ENCODE results near the gene TMEM132A. TPM values are rescaled to one million over a fixed set of nuclear protein-coding genes. Genes with fewer than 3 reads are reported as not detected.

TMEM132A gene
- polyA plus RNA-seq (ENCODE audit: insufficient read length in 4 of 4): 100 to 1,000 TPM in 1 of 4 donors, 10 to 100 TPM in 3; 63.6 to 102 (median 66.0) TPM

DNA sequence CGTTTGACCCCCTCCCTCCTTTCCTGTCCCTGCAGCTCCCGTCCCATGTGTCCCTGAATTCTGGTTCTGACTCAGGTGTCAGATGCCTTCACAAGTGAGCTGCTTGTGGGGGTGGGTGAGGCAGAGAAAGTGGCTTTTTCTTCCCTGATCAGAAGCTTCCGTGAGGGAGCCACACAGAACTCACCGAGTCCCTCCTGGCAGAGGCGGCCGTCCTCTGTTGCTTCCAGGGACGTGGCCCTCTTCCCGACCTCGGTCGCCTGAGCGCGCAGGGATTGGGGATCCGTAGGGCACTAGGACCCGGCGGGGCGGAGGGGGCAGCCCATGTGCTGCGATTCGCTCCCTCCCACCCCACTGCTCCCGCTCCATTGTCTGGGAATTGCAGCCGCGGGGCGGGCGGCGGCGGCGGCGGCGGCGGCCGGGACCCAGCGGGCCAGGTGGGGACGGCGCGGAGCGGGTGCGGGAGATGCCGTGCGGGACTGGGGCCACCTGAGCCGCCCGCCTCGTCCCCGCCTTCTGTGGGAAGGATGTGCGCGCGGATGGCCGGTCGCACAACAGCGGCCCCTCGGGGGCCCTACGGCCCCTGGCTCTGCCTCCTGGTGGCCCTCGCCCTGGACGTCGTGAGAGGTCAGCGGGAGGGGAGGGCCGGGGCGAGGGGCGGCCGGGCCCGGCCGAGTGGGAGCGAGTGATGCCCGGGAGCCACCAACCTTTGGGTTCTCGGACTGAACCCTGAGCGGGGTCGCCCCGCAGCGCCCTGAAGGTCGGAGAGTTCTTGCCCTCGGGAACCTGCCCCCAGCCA is at the start of gene TMEM132A:
TMEM132A (plus strand) TSS at position 351 of the 796 bp plus-strand sequence; CDS start at position 525, 174 bp downstream.
- no peak for DNase-seq (ENCODE audit: low read depth in 4 of 4, low spot score in 3 of 4)

- no peak for DNase-seq (ENCODE audit: low read depth in 4 of 4, low spot score in 3 of 4)
Observed at GRCh38 chr11:60875366-60876167, 48.7 kb upstream of the TMEM132A start.

DNA sequence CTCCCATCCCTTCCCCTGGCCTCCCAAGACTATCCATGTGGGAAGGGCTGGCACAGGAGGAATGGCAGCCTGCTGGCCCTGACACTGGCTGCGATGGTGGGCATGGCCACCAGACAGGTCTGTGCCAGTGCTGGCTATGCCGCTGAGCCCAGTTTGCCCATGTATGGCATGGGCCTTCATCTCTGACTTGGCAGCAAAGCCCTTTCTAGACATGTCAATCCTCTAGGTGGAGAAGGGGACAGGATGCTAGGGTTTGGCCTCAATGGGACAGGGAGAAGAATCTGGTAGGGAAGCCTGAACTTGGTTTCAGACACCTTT is 48.1 kb upstream of the TMEM132A start:
- DNase-seq (ENCODE audit: low read depth in 4 of 4, low spot score in 3 of 4): no peak

DNA sequence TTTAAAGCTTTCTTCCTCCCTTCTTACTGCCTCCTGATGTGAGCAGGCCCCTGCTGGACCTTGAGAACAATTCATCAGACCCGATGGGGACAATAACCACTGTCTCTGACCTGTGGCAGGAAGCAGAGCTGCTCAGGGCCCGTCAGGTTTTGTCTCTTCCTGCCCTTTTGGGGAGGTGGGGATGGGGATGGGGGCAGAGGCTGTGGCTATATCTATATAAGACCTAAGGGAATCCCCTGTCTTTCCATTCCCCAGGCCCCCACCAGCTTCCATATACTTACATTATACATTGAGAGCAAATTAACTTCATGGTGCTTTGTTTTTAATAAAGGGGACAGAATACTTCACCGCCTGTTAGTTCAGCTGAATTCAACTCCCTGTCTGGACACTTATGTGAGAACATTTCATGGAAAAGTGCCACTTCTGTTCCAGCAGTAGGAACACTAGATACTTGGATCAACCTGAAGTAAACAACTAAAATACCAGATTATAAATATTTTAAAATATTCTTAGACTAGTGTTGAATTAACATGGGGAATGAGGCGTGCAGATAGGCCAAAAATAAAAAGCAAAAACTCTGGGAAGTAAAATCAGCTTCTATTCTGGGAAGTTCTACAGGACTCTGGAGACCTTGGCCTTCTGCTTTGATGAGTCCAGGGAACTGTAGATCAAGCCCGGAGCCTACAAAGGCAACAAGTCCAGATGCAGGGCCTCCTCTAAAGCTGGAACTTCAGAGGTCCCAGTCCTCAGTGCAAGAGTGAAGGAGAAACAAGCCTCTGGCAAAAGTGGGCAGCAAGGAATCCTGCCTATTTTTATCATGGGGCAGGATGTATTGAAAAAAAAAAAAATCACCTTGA is 45.8 kb upstream of the TMEM132A start:
- DNase-seq (ENCODE audit: low read depth in 4 of 4, low spot score in 3 of 4): no peak

- DNase-seq (ENCODE audit: low read depth in 4 of 4, low spot score in 3 of 4): no peak
Observed at GRCh38 chr11:60879104-60879503, 45.2 kb upstream of the TMEM132A start.

- DNase-seq (ENCODE audit: low read depth in 4 of 4, low spot score in 3 of 4): no peak
Observed at GRCh38 chr11:60879971-60880588, 44.2 kb upstream of the TMEM132A start.

DNA sequence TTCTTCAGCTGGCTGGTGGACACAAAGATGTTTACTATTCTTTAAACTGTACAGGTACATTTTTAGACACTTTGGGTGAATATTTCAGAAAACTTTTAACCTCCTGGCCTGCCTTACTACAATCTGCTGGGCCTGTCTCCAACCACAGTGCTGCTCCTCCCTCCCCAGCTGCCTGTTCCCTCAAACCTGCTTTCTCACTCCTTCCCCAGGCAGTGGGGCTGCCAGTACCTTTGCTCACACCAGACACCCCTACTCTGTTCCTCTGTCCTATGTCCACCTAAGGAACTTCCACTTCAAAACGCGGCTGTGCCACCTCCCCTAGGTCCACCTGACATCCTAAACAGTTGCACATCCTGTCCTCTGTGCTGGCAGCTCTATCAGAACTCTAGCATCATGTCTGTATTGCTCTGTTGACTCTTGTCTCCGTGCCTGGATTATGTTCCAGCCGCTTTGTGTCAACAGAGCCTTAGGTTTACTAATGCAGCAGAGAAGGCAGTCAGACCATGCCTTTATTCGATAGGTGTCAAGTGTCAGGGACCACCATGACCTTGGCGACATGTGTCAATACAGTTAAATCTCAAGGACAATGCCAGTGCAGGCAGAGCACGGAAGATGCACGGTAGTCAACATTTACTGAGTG is 43.5 kb upstream of the TMEM132A start:
- no peak for DNase-seq (ENCODE audit: low read depth in 4 of 4, low spot score in 3 of 4)

DNA sequence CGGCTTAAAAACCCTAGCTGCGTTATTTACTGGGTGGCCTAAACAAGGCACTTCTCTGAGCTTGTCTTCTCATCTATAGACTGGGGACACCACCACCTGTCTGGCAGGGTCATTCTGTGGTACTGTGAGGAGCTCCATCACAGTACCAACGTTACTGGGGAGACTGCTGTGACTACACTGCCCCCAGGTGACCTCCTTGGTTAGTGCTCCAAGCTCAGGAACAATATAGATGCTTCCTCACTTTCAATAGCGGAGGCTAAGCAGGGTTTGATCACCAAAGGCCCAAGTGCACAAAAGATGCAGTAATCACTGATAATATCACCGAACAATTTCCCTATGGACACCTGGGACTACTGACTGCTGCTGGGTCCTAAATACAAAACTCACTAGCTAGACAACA is 36.7 kb upstream of the TMEM132A start:
- no peak for DNase-seq (ENCODE audit: low read depth in 4 of 4, low spot score in 3 of 4)

DNA sequence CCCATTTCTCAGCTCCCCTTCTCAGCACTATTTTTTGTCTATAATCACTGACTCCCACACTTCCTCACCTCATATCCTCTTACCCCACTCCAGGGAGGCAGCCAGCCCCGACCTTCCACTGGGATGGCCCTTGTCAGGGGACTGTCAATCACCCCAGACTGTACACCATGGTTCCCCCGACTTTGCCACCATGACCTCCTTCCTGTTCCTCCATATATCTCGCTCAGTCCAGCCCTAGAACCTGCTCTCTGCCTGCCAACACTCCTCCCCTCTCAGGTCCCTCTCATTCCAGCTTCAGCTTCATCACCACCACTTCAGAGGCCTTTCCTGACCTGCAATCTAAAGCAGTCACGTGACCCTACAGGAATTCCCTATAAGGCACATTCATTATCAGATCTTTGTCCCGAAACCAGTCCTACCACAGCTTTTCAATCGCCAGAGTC is 34.4 kb upstream of the TMEM132A start:
- DNase-seq (ENCODE audit: low read depth in 4 of 4, low spot score in 3 of 4): no peak

DNA sequence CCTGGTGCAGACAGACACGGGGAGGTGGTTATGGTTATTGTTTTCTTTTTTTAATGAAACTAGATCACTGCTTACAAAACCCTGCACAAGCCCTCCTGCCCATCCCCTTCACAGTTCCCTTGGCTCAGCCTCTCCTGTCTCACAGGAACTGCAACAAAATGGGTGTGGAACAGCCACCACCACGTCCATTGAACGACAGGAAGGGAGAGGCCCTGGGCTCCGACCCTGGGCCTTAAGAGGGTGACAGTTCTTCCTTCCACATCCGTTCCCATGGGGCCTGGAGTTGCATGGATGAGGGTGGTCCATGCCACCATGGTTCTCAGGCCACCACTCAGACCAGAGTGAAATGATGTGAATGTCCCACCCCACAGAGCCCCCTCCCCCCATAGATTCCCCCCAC is 33.6 kb upstream of the TMEM132A start:
- DNase-seq (ENCODE audit: low read depth in 4 of 4, low spot score in 3 of 4): no peak

DNA sequence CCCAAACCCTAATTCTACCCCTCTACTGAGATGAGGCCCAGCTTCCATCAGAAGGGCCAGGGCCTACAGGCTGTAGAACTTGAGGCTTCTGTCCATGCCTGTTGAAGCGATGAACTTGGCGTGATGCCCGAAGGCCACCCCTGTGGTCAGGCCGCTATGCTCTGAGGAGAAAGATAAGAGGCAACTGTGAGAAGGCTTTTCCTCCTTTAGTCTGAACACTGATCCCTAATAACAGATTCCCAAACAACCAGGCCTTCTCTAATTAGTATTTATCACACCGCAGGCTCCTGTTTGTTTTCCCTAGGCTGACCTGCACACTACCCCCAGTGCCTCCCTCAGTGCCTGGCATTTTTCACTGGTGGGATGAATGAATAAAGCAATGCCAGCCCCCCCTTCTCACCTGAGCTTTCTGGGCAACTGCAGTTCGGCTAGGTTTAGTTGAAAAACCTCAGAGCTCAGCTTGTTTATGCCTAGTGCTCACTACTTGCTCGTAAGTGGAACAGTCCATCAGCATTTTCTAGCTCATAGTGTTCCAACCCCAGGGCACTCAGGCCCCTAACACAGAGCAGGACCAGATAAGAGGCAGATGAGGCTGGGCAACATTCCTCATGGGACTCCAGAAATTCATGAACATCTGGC is 33.0 kb upstream of the TMEM132A start:
- DNase-seq (ENCODE audit: low read depth in 4 of 4, low spot score in 3 of 4): no peak

- DNase-seq (ENCODE audit: low read depth in 4 of 4, low spot score in 3 of 4): no peak
Observed at GRCh38 chr11:60895687-60896086, 28.6 kb upstream of the TMEM132A start.

DNA sequence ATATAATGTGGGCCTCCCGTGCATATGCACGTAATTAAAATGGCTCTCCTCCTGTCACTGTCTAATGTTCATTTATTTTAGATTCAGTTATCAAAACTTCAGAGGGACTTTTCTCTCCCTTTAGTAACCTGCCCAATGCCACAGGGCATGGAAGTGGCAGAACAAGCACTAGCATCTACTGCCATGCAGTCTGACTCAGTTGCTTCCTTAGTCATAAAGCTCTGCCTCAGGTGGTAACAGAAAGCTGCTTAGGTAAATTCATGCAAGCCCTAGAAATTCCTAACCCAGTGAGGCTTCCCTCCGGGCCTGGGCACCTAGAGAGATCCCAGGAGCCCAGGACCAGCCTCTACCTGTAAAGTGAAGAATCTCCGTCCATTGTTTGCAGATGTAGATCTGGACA is 26.8 kb upstream of the TMEM132A start:
- DNase-seq (ENCODE audit: low read depth in 4 of 4, low spot score in 3 of 4): no peak

DNA sequence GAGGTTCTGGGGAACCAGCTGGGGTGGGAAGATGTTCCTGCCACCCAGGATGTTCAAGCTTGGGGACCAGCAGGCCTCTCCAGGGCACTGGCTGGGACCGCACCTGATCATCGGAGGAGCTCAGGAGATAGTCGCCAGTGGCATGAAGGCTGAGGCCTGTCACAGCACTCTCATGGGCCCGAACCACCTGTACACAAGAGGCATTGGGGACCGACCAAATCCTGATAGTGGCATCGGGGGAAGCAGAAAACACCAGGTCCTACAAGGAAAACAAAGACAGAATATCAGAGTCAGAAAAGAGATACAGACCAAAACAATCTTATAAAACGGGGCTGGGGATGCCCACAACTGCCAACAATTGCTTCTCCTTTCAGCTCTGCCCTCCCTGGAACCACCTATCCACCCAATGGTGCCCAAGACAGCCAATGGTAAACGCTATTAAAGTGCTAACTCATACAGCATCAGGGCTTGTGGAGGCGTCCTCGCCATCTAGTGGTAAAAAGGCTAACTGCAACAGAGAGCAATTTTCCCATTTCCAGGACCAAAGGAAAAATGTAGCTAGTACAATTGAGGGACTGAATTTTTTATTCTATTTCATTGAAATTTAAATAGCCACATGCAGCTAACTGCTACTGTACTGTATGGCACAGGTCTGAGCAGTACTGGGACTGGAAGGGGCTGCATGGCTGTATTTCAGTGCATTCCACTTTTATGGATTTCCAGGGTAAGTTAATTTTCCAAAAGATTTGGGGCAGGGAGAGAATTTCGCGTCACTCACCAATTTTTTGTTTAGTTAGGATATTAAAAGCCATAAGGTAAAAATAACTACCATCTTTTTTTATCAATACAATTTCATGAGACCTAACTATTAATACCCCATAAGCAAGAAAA is 25.0 kb upstream of the TMEM132A start:
- peak in 1 of 4 donors; percentile 55 for DNase-seq (ENCODE audit: low read depth in 4 of 4, low spot score in 3 of 4)

GRCh38 chr11:60899977-60900376 is 24.3 kb upstream of the TMEM132A start:
- no peak for DNase-seq (ENCODE audit: low read depth in 4 of 4, low spot score in 3 of 4)

- no peak for DNase-seq (ENCODE audit: low read depth in 4 of 4, low spot score in 3 of 4)
Observed at GRCh38 chr11:60900673-60901404, 23.4 kb upstream of the TMEM132A start.

DNA sequence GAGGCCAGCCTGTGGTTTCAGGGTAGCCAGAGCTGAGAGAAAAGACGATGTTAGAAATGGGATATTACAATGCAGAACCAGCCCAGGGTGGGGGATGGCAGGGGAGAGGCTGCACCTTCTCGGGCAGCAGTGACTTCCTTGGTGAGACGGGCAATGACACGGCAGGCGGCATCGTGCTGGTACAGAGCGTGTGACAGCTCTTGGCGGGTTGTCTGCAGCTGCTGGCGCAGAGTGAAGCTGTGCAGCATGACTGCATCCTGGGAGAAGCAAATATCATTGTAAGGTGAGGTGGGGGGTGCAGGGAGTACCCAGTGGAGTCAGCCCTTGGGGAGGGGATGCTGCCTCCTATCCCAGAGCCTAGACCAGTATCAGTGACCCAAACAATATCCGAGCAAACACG is 21.6 kb upstream of the TMEM132A start:
- DNase-seq (ENCODE audit: low read depth in 4 of 4, low spot score in 3 of 4): no peak

- DNase-seq (ENCODE audit: low read depth in 4 of 4, low spot score in 3 of 4): no peak
Observed at GRCh38 chr11:60905047-60905446, 19.2 kb upstream of the TMEM132A start.

Measured in right renal pelvis (tissue), 4 donors.